Measurements from ENCODE around the gene CARD14. TPM values are rescaled to one million over a fixed set of nuclear protein-coding genes. Genes with fewer than 3 reads are reported as not detected.
"Not testable (repeated sequence)": the region's sequence is repeated elsewhere in the genome, so short reads cannot be mapped to it uniquely, and the experiment has no call there.

The CARD14 gene
- total and polyA plus RNA-seq, 9 donors = 0.27 to 1.5 (median 0.56) TPM

GRCh38 chr17:80257716-80258213 is 87.9 kb downstream of the CARD14 start:
- Histone ChIP-seq H3K9me3 (replicated peaks; ENCODE audit: control insufficient read depth, low read depth, low read length) (no peaks in the 10 kb centered on the region), H3K36me3 (ENCODE audit: control insufficient read depth, insufficient read depth, low read length) (peaks cover 1% of the 10 kb centered on the region), H3K27ac (ENCODE audit: low read length) (no peak overlapping the region), H3K4me3 (ENCODE audit: low read length) (no peak overlapping the region), H3K4me1 (ENCODE audit: control insufficient read depth, insufficient read depth, low read length) (peaks cover 20% of the 10 kb centered on the region), H3K27me3 (ENCODE audit: control insufficient read depth, insufficient read depth, low read length) (peaks cover 2% of the 10 kb centered on the region)
- 51% methylated on average over 8 of the region's 14 CpGs for WGBS (ENCODE audit: insufficient coverage)
- DNase-seq = no peak

GRCh38 chr17:80258296-80258695 is 88.5 kb downstream of the CARD14 start:
- peaks cover 25% of the 10 kb centered on the region for H3K4me1 ChIP-seq (ENCODE audit: control insufficient read depth, insufficient read depth, low read length)
- not testable (repeated sequence) for H3K27me3 ChIP-seq (ENCODE audit: control insufficient read depth, insufficient read depth, low read length); DNase-seq; H3K4me3 ChIP-seq (ENCODE audit: low read length); H3K27ac ChIP-seq (ENCODE audit: low read length); H3K36me3 ChIP-seq (ENCODE audit: control insufficient read depth, insufficient read depth, low read length); H3K9me3 ChIP-seq (replicated peaks; ENCODE audit: control insufficient read depth, low read depth, low read length)
- 50% methylated on average over 2 of the region's 2 CpGs for WGBS (ENCODE audit: insufficient coverage)

Other genes with a start within 250 kb of the CARD14 start
- gene TBC1D16, start 134.2 kb upstream of the CARD14 start, total RNA-seq = 22.6 TPM
- 10 to 100 TPM; 24.3 to 43.8 (median 35.4) TPM for gene TBC1D16, start 134.2 kb upstream of the CARD14 start, polyA plus RNA-seq (ENCODE audit: insufficient read depth in 1 of 8, insufficient read length in 8 of 8, low replicate concordance in 1 of 8)
- 4.7 TPM for gene CCDC40, start 133.4 kb upstream of the CARD14 start, total RNA-seq
- 1 to 10 TPM; 3.2 to 7.1 (median 4.3) TPM for gene CCDC40, start 133.4 kb upstream of the CARD14 start, polyA plus RNA-seq (ENCODE audit: insufficient read depth in 1 of 8, insufficient read length in 8 of 8, low replicate concordance in 1 of 8)
- 14.4 TPM for gene GAA, start 68.4 kb upstream of the CARD14 start, total RNA-seq
- gene GAA, start 68.4 kb upstream of the CARD14 start, polyA plus RNA-seq (ENCODE audit: insufficient read depth in 1 of 8, insufficient read length in 8 of 8, low replicate concordance in 1 of 8) = 10 to 100 TPM; 20.2 to 37.1 (median 30.7) TPM
- gene EIF4A3, start 22.9 kb upstream of the CARD14 start, total RNA-seq = 81.9 TPM
- gene EIF4A3, start 22.9 kb upstream of the CARD14 start, polyA plus RNA-seq (ENCODE audit: insufficient read depth in 1 of 8, insufficient read length in 8 of 8, low replicate concordance in 1 of 8) = 10 to 100 TPM; 65.5 to 93.4 (median 78.6) TPM
- 9.6 TPM for gene SGSH, start 50.3 kb downstream of the CARD14 start, total RNA-seq
- 10 to 100 TPM; 14.3 to 24.9 (median 20.9) TPM for gene SGSH, start 50.3 kb downstream of the CARD14 start, polyA plus RNA-seq (ENCODE audit: insufficient read depth in 1 of 8, insufficient read length in 8 of 8, low replicate concordance in 1 of 8)
- gene SLC26A11, start 50.4 kb downstream of the CARD14 start, total RNA-seq = 7.1 TPM
- gene SLC26A11, start 50.4 kb downstream of the CARD14 start, polyA plus RNA-seq (ENCODE audit: insufficient read depth in 1 of 8, insufficient read length in 8 of 8, low replicate concordance in 1 of 8) = 10 to 100 TPM in 3 of 8 donors, 1 to 10 TPM in 5; 8.2 to 15.2 (median 9.4) TPM
- 37.0 TPM for gene RNF213, start 90.8 kb downstream of the CARD14 start, total RNA-seq
- gene RNF213, start 90.8 kb downstream of the CARD14 start, polyA plus RNA-seq (ENCODE audit: insufficient read depth in 1 of 8, insufficient read length in 8 of 8, low replicate concordance in 1 of 8) = 10 to 100 TPM; 23.0 to 43.0 (median 31.8) TPM
- 11.3 TPM for gene ENDOV, start 245.1 kb downstream of the CARD14 start, total RNA-seq
- gene ENDOV, start 245.1 kb downstream of the CARD14 start, polyA plus RNA-seq (ENCODE audit: insufficient read depth in 1 of 8, insufficient read length in 8 of 8, low replicate concordance in 1 of 8) = 10 to 100 TPM; 14.7 to 23.8 (median 20.1) TPM

All from muscle of leg (tissue), 11 donors.